Left lobe of liver (tissue), 2 donors: Measurements from ENCODE around the gene KIF26B. TPM values are rescaled to one million over a fixed set of nuclear protein-coding genes. Genes with fewer than 3 reads are reported as not detected.

ENCODE experiments used
- ATAC-seq: fragments of 200-7000 bp; cut with Tn5 transposase; one replicate; pipeline ENCODE4 v1.9.1; 2020; ENCODE audit warnings: mild to moderate bottlenecking, moderate library complexity
- DNase-seq: peaks from one replicate; pipeline ENCODE4 v3.0.0-alpha.2; 2020; ENCODE audit warnings: low spot score
- total RNA-seq: library from RNA; stranded (reverse); gene quantifications from one replicate; pipeline ENCODE4 v1.2.1, GENCODE V29; 2021
- donor health status: DM: no; HTN: no; CAD: no; lungs with moderate emphysema.
- donor health status: DM: no; HTN: yes; CAD: no.

The KIF26B gene
- total RNA-seq, 1 donor from 2014 or later, result 0.35 TPM

GRCh38 chr1:245606157-245606725 lies 451.5 kb downstream of the KIF26B start:
- DNase-seq, result no peak

GRCh38 chr1:245608271-245608670 lies 453.5 kb downstream of the KIF26B start:
- ATAC-seq (no peak), DNase-seq (no peak)

More at GRCh38 chr1:245606157-245606725, 451.5 kb downstream of the KIF26B start:
- ATAC-seq, result no peak

GRCh38 chr1:245609354-245610150 lies 454.8 kb downstream of the KIF26B start:
- DNase-seq (no peak), ATAC-seq (no peak)

- ATAC-seq, result no peak
- DNase-seq, result no peak
Observed at GRCh38 chr1:245611251-245611650, 456.5 kb downstream of the KIF26B start.

- ATAC-seq (no peak), DNase-seq (no peak)
Observed at GRCh38 chr1:245614476-245614875, 459.7 kb downstream of the KIF26B start.

- ATAC-seq (no peak), DNase-seq (no peak)
Observed at GRCh38 chr1:245615001-245615400, 460.2 kb downstream of the KIF26B start.

GRCh38 chr1:245621589-245621988 lies 466.8 kb downstream of the KIF26B start:
- ATAC-seq, result no peak
- no peak for DNase-seq

- DNase-seq (no peak), ATAC-seq (no peak)
Observed at GRCh38 chr1:245622332-245623014, 467.7 kb downstream of the KIF26B start.

- DNase-seq (no peak), ATAC-seq (no peak)
Observed at GRCh38 chr1:245641384-245641783, 486.6 kb downstream of the KIF26B start.

- DNase-seq, result no peak
- ATAC-seq, result no peak
Observed at GRCh38 chr1:245645406-245645805, 490.6 kb downstream of the KIF26B start.

- ATAC-seq, result no peak
- no peak for DNase-seq
Observed at GRCh38 chr1:245645894-245646293, 491.1 kb downstream of the KIF26B start.

GRCh38 chr1:245648749-245649522 lies 494.2 kb downstream of the KIF26B start:
- ATAC-seq (no peak), DNase-seq (no peak)

- no peak for DNase-seq
- no peak for ATAC-seq
Observed at GRCh38 chr1:245649666-245650065, 494.9 kb downstream of the KIF26B start.

- DNase-seq (no peak), ATAC-seq (no peak)
Observed at GRCh38 chr1:245650441-245650960, 495.7 kb downstream of the KIF26B start.

- ATAC-seq, result no peak
Observed at GRCh38 chr1:245651093-245651492, 496.3 kb downstream of the KIF26B start.

GRCh38 chr1:245652116-245652515 lies 497.3 kb downstream of the KIF26B start:
- DNase-seq, result no peak
- ATAC-seq, result no peak

More at GRCh38 chr1:245651093-245651492, 496.3 kb downstream of the KIF26B start:
- no peak for DNase-seq

GRCh38 chr1:245652660-245653427 lies 498.1 kb downstream of the KIF26B start:
- ATAC-seq, result no peak

GRCh38 chr1:245654460-245655050 lies 499.8 kb downstream of the KIF26B start:
- ATAC-seq, result no peak
- DNase-seq, result no peak

More at GRCh38 chr1:245652660-245653427, 498.1 kb downstream of the KIF26B start:
- no peak for DNase-seq

GRCh38 chr1:245656189-245656717 lies 501.5 kb downstream of the KIF26B start:
- no peak for DNase-seq

More at GRCh38 chr1:245656189-245656717, 501.5 kb downstream of the KIF26B start:
- ATAC-seq, result no peak
